PC-9 (cell line): ENCODE results near the gene TTC31. TPM values are rescaled to one million over a fixed set of nuclear protein-coding genes. Genes with fewer than 3 reads are reported as not detected.
A peak's percentile ranks its signal among the peaks of the same experiment; 100 is the strongest.

Experiments
- BruUV-seq: library from RNA; stranded (reverse); fragments of 400-500 nt; replicated peaks from 2 replicates; lab custom pipeline; 2021; lab: Mats Ljungman, UMichigan
- CTCF ChIA-PET: fragments of 300-600 bp; sonication (Branson Sonifier 250); formaldehyde crosslinking; loops from one replicate; lab custom pipeline; 2022; ENCODE audit warnings: antibody characterized with exemption; lab: Charles Lee
- POLR2A ChIA-PET: fragments of 300-600 bp; sonication (Branson Sonifier 250); formaldehyde crosslinking; loops from one replicate; lab custom pipeline; 2022; ENCODE audit warnings: antibody characterized with exemption; ENCODE audit not compliant: unreplicated experiment; lab: Charles Lee
- DNase-seq, 2 experiments: peaks; one replicate each; pipeline versions ENCODE4 v3.0.0 to v3.0.0-alpha.2; 2015 to 2022; ENCODE audit warnings: mixed read lengths in 1 of 2
- H2AFZ ChIP-seq: fragments of 200-600 bp; sonication (generic); 2 replicates; pipeline ENCODE4 v1.8.1; 2017; ENCODE audit warnings: antibody characterized with exemption
- H3F3A ChIP-seq: fragments of 200-600 bp; sonication (generic); 2 replicates; pipeline ENCODE4 v1.8.1; 2017; ENCODE audit warnings: antibody characterized with exemption, mild to moderate bottlenecking, low read depth; ENCODE audit not compliant: insufficient read depth
- H3K27ac ChIP-seq: fragments of 200-600 bp; sonication (generic); 2 replicates; pipeline ENCODE4 v1.6.1; 2016; ENCODE audit warnings: mixed run types
- H3K27me3 ChIP-seq: fragments of 200-600 bp; sonication (generic); 2 replicates; pipeline ENCODE4 v1.6.1; 2016; ENCODE audit warnings: low read depth, mixed run types; ENCODE audit not compliant: insufficient read depth
- H3K36me3 ChIP-seq: fragments of 200-600 bp; sonication (generic); 2 replicates; pipeline ENCODE4 v1.6.1; 2016; ENCODE audit warnings: low read depth, mixed run types
- H3K4me1 ChIP-seq: fragments of 200-600 bp; sonication (generic); replicated peaks from 2 replicates; pipeline ENCODE4 v1.6.1; 2016; ENCODE audit warnings: mixed run types; ENCODE audit not compliant: insufficient read depth
- H3K4me2 ChIP-seq: fragments of 200-600 bp; sonication (generic); 2 replicates; pipeline ENCODE4 v1.6.1; 2017; ENCODE audit warnings: mixed run types
- H3K4me3 ChIP-seq: fragments of 200-600 bp; sonication (generic); 2 replicates; pipeline ENCODE4 v1.6.1; 2016; ENCODE audit warnings: mixed run types
- H3K79me2 ChIP-seq: fragments of 200-600 bp; sonication (generic); 2 replicates; pipeline ENCODE4 v1.6.1; 2017; ENCODE audit warnings: low read depth, mixed run types
- H3K9me2 ChIP-seq: fragments of 200-600 bp; sonication (generic); 2 replicates; pipeline ENCODE4 v1.8.1; 2017; ENCODE audit warnings: mild to moderate bottlenecking; ENCODE audit not compliant: insufficient read depth
- H3K9me3 ChIP-seq: fragments of 200-600 bp; sonication (generic); 2 replicates; pipeline ENCODE4 v1.8.1; 2016; ENCODE audit warnings: low read depth; ENCODE audit not compliant: insufficient read depth
- H4K20me1 ChIP-seq: fragments of 200-600 bp; sonication (generic); 2 replicates; pipeline ENCODE4 v1.8.1; 2017; ENCODE audit not compliant: insufficient read depth
- EZH2 ChIP-seq: fragments of 200-600 bp; sonication (generic); IDR thresholded peaks from 2 replicates; pipeline ENCODE4 v1.8.0; 2017; ENCODE audit warnings: antibody characterized with exemption, low read depth
- intact Hi-C: fragments of 100-400 bp; cut with micrococcal nuclease; formaldehyde crosslinking; loops from one replicate; pipeline ENCODE4 v1.10.0; 2022; ENCODE audit not compliant: unreplicated experiment
- total RNA-seq: library from RNA; stranded (reverse); gene quantifications from 2 replicates; pipeline ENCODE4 v1.2.3, GENCODE V29; 2021
- TF ChIP-seq, protein P1 (sequence below): fragments of 200-600 bp; sonication (generic); conservative IDR thresholded peaks from 2 replicates; pipeline ENCODE4 v1.6.1; 2017; ENCODE audit warnings: mixed run types, antibody characterized with exemption, mild to moderate bottlenecking, moderate library complexity

The TTC31 gene
- total RNA-seq, 1 experiment from 2014 or later: 20.1 TPM

GRCh38 chr2:74447230-74447999 is 35.5 kb upstream of the TTC31 start:
- TF ChIP-seq, protein P1, sequence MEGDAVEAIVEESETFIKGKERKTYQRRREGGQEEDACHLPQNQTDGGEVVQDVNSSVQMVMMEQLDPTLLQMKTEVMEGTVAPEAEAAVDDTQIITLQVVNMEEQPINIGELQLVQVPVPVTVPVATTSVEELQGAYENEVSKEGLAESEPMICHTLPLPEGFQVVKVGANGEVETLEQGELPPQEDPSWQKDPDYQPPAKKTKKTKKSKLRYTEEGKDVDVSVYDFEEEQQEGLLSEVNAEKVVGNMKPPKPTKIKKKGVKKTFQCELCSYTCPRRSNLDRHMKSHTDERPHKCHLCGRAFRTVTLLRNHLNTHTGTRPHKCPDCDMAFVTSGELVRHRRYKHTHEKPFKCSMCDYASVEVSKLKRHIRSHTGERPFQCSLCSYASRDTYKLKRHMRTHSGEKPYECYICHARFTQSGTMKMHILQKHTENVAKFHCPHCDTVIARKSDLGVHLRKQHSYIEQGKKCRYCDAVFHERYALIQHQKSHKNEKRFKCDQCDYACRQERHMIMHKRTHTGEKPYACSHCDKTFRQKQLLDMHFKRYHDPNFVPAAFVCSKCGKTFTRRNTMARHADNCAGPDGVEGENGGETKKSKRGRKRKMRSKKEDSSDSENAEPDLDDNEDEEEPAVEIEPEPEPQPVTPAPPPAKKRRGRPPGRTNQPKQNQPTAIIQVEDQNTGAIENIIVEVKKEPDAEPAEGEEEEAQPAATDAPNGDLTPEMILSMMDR: no peak
- no peak for TF ChIP-seq EZH2
- ChIA-PET POLR2A (no interaction called here), CTCF (no interaction called here)
- H3K4me1 ChIP-seq: peaks cover 8% of the 10 kb centered on the region
- no peak overlapping the region for H3K4me2 ChIP-seq
- no peaks in the 10 kb centered on the region for H3K79me2 ChIP-seq
- intact Hi-C loops: no loop called here
- no peak overlapping the region for H3K27ac ChIP-seq
- BruUV-seq: no TSS peak
- peak in 1 of 2 experiments; percentile 32 for DNase-seq
- peaks cover 9% of the 10 kb centered on the region; the same call in 1 of the 2 replicates for H3F3A ChIP-seq
- no peaks in the 10 kb centered on the region for H3K36me3 ChIP-seq
- H2AFZ ChIP-seq: no peak overlapping the region
- H3K27me3 ChIP-seq: no peaks in the 10 kb centered on the region
- H3K9me3 ChIP-seq: no peaks in the 10 kb centered on the region
- no peaks in the 10 kb centered on the region for H4K20me1 ChIP-seq
- H3K4me3 ChIP-seq: no peak overlapping the region
- no peaks in the 10 kb centered on the region for H3K9me2 ChIP-seq

DNA sequence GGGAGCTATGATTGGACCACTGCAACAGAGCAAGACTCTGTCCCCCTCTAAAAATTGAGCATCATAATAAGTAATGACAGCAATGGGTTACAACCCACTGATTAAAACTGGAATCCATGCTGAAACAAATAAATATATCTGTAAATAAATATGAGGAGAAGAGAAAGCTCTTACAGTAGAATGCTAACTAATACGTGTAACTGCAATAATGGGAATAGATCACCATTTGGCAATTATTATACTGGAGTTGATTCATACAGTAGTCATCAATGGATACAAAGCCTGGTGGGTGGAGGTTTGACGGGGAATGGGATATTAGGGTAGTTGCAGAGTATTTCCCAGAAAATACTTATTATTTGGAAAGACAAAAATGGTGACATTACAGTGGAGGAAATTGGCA is 34.1 kb upstream of the TTC31 start:
- no peaks in the 10 kb centered on the region for H3K9me3 ChIP-seq
- H3K27ac ChIP-seq: no peak overlapping the region
- no TSS peak for BruUV-seq
- H2AFZ ChIP-seq: no peak overlapping the region
- H3K4me3 ChIP-seq: no peak overlapping the region
- H3K36me3 ChIP-seq: no peaks in the 10 kb centered on the region
- no peak overlapping the region for H3K4me2 ChIP-seq
- intact Hi-C loops: no loop called here
- H3F3A ChIP-seq: 0 out of 2 replicates have a peak, but pooled peaks cover 7% of the 10 kb centered on the region
- H4K20me1 ChIP-seq: no peaks in the 10 kb centered on the region
- no peaks in the 10 kb centered on the region for H3K9me2 ChIP-seq
- H3K79me2 ChIP-seq: no peaks in the 10 kb centered on the region
- DNase-seq: no peak
- H3K4me1 ChIP-seq: peaks cover 7% of the 10 kb centered on the region
- TF ChIP-seq, protein P1: no peak
- no peak for TF ChIP-seq EZH2
- H3K27me3 ChIP-seq: no peaks in the 10 kb centered on the region
- POLR2A ChIA-PET: no interaction called here
- CTCF ChIA-PET: interaction anchor here (0.5 kb wide), 1 partner anchor 177 kb away, joined by 6 read pairs; no protein-coding TSS in a partner anchor

- ChIA-PET CTCF (no interaction called here), POLR2A (no interaction called here)
- Histone ChIP-seq H2AFZ (no peak overlapping the region), H3K9me2 (no peaks in the 10 kb centered on the region), H3K9me3 (no peaks in the 10 kb centered on the region), H4K20me1 (no peaks in the 10 kb centered on the region), H3K4me2 (no peak overlapping the region), H3K4me3 (no peak overlapping the region), H3K36me3 (no peaks in the 10 kb centered on the region), H3K4me1 (peaks cover 6% of the 10 kb centered on the region), H3K27me3 (no peaks in the 10 kb centered on the region), H3K79me2 (peaks cover 6% of the 10 kb centered on the region), H3K27ac (no peak overlapping the region), H3F3A (0 out of 2 replicates have a peak, but pooled peaks cover 7% of the 10 kb centered on the region)
- intact Hi-C loops: loop anchor here (10.0 kb wide), 1 partner anchor 186 kb away; no protein-coding TSS in a partner anchor
- TF ChIP-seq, protein P1: no peak
- TF ChIP-seq EZH2: no peak
- BruUV-seq: no TSS peak
- DNase-seq: no peak
Measured at GRCh38 chr2:74450570-74451190, 32.2 kb upstream of the TTC31 start.
